Activated CD4-positive, alpha-beta T cell treated with anti-CD3 and anti-CD28 coated beads for 1 hour (primary cell): ENCODE measurements around the gene KRTAP12-2.

ENCODE experiments used
- DNase-seq: peaks from one replicate; pipeline ENCODE4 v3.0.0-alpha.2; 2020

KRTAP12-2 gene

GRCh38 chr21:44666401-44667320 lies at the start of gene KRTAP12-2:
KRTAP12-2 (minus strand) TSS chr21:44666927; CDS start chr21:44666886, 41 bp downstream.
- no peak for DNase-seq

GRCh38 chr21:44714905-44715304 lies 48.2 kb upstream of the KRTAP12-2 start:
- DNase-seq = no peak

- no peak for DNase-seq
Measured at GRCh38 chr21:44713846-44714245, 47.1 kb upstream of the KRTAP12-2 start.

- DNase-seq = no peak
Measured at GRCh38 chr21:44713130-44713529, 46.4 kb upstream of the KRTAP12-2 start.

- no peak for DNase-seq
Measured at GRCh38 chr21:44712203-44713028, 45.7 kb upstream of the KRTAP12-2 start.

DNA sequence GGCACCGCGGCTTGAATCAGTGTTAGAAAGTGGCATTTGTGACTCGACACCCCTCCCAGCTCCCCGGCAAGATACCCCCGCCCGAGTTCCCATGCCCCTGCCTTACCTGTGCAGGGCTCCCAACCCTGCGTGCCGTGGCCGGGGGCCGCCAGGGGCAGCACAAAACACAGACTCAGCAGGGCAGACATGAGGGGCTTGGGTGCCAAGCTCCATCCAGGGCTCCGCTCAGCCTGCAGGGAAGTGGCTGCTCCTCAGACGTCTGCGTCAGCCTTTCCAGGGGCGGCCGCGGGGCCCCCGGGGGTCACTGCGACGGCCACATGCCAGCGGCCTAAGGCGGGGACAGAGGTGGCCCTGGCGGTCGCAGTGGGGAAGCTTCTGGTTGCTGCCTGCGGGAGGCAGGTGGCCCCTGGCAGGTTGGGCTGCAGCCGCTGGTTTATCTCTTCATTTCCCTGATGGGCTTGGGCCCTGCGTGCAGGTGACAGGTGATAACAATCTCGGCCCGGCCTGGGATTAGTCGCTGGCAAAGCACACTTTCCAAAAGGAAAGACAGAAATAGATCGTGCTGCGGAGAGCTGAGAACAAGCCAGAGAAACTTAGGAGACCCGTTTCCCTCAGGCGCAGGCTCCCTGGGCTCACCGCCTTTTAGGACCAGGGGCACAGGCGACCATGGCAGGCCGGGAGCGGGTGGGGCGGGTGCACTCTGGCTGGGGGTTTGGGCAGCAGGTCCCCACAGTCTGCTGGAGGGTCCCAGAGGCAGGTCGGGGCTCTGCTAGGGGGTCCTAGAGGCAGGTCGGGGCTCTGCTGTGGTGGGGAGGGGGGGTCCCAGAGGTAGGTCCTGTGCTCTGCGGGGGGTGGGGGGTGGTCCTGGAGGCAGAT lies 44.8 kb upstream of the KRTAP12-2 start, which contains the start of gene TSPEAR:
TSPEAR (minus strand) TSS at position 246 of the 876 bp plus-strand sequence; CDS start at position 188, 58 bp downstream.
- no peak for DNase-seq

DNA sequence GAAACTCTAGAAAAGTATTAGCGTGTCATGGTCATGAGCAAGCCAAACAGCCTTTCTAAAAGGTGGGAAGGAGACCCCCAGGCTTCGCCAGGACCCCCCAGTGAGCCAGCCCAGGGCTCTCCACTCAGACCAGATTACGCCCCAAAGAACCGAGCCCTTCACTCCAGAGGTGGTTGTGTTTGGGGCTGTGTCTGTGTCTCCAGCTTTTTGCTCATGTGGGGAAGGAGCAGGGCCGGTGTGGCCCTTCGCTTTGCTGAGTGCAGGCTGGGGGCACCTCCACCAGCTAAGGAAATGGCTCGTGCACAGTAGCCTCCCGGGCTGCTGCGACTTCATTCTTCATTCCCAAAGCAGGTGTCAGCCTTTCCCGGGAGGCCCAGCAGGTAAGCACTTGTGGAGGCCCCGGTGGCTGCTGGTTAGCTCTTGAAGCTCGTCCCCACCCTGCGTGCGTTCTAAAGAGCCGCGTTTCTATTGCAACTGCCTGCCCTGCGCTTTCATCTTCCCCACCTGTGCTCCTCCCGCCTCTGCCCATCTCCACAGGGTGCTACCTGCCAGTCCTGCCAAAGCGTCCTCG lies 44.1 kb upstream of the KRTAP12-2 start:
- no peak for DNase-seq

- DNase-seq = no peak
Measured at GRCh38 chr21:44710294-44710665, 43.6 kb upstream of the KRTAP12-2 start.

DNA sequence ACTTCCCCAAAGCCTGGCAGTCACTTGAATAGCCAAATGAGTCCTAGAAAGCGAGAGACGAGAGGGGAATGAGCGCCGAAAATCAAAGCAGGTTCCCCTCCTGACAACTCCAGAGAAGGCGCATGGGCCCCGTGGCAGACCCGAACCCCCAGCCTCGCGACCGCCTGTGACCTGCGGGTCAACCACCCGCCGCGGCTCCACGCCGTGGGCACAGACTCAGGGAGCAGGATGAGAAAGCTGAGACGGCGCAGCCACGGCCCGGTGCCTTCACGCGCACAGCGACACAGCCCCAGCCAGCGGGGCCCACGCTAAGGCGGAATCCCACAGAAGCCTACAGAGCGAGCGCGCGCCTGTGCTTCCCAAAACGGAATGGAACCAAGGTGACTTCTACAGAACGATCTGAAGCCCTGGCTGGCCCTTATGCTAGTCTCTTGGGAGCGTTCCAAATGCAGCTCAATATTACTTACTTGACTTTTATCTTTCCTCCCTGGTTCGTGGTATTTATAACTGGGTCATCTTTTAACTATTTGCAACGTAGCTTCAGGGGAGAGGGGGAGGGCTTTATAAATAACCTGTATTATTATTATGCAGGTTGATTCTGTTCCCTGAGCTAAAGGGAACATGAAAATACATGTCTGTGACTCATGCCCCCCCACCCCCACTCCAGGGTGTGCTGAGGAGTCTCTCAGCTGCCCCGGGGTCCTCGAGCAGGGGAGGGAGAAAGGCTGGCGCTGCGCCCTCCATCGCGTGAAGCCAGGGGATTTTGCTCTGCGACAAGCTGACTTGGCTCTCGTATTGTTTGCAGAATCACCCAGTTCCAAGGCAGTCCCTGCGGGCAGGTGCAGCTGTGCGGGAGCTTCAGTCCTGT lies 42.9 kb upstream of the KRTAP12-2 start:
- DNase-seq = no peak

GRCh38 chr21:44708866-44709425 lies 42.2 kb upstream of the KRTAP12-2 start:
- no peak for DNase-seq

- DNase-seq = no peak
Measured at GRCh38 chr21:44708213-44708865, 41.6 kb upstream of the KRTAP12-2 start.

DNA sequence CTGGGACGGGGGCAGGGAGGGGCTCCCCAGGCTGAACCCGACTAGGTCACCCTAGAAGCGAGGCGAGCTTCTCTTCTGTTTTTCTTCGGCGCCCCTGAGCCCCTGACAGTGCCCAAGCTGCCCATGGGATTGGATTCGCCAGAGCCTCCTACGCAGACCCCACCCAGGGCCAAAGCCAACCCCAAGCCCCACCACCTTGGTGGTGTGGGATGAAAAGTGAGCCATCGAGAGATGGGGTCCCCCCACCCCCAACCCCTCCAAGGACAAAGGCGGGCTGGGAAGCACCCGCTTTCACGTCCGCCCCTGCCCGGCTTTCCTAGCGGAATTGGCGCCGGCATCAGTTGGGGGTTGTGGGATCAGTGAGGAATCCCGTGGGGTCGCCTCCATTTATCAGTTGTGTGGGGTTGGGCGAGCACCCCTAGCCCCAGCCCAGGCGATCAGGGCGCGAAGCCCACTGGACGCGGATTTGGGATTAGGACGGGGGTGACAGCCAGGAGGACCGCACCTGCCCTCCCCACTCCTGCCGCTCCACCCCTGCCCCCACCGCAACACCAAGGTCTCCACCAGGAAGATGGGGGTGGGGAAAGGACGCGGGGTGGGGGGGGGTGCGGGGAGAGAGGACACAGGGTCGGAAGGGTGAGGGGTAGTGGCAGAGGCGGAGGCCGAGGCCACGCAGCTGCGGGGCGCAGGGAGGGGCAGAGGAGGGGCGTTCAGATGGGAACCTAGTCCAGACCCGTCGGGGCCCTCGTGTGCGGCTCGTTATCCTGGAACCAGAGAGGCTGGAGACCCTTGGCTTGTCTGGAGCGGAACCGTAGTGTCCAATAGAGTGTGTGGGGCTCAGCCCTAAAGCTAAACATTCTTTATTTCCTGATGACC lies 40.2 kb upstream of the KRTAP12-2 start:
- DNase-seq = no peak

DNA sequence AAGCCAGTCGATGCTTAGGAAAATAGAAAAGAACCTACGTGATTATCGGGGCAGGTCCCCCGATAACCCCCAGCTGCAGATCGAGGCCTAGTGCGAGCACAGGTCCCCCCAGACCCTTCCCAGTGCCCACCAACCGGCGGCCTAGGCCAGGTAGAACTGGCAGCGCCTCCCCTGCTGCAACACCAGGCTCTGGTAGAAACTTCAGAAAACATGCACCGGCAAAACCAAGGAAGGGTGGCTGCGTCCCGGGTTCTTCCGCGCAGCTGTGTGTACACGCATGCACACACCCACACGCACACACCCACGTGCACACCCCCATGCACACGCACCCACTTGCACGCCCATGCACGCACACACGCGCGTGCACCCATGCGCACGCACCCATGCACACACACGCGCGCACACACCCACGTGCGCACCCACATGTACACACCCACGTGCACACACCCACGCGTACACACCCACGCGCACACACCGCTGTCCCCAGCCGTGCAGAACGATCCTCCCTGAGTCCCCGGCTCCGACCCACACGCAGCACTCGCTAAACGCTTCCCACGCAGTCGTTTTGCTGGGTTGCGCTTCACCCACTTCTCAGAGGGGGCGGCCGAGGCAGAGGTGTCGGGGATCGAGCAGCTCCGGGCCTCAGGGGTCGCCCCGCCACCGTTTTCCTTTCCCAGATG lies 39.4 kb upstream of the KRTAP12-2 start:
- DNase-seq = no peak

DNA sequence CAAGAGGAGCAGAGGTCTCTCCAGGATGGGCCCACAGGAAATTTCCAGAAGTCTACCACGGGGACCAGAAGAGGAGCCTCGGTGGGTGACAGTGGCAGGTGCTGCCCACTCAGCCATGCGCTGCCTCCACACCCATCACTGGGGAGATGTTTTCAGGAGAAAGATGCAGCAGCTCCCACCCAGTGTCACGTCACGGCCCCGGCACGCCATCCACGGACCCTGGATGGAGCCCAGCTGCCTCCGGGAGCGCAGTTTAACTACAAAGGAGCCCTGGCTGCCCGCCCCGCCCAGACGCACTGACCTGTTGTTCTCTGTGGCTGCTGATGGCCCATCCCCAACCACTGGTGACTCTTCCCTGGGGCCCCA lies 37.9 kb upstream of the KRTAP12-2 start:
- DNase-seq = no peak

DNA sequence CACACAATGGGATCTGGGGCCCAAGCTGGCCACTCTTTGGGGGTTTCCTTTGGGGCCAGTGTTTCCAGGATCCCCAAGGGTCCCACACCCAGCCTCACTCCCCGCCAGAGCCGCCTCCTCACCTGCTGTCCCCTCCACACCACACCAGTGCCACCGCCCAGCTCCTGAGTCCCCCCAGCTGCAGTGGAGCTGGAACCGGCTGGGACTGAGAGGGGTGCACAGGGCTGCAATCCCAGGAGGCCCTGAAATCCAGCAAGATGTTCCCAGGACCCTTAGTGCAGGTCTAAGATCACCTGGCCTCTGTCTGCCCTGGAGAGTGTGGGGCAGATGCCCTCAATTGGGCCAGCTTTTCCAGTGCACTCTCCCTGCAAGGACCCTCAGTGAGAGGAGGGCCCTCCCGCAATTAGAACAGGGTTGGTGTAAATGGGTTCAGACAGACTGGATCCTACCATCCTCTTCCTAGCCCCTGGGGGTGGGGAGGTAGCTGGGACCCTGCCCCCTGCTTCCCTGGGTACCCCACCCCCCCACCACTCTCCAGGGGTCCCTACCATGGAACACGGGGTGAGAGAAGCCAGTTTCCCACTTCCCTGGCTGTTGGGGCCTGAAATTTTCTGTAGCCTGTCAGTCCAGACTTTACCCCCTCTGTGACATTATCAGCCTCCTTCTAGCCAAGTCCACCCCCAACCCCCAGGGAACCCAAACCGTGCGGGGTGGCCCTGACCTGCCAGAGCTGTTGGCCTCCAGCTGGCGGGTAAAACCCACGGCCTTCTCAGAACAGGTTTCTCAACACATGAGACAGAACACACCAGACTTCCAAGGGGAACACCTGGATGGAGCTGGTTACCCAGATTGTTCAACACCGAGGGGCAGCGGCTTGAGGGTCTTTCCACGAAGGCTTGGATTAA lies 37.3 kb upstream of the KRTAP12-2 start:
- no peak for DNase-seq

DNA sequence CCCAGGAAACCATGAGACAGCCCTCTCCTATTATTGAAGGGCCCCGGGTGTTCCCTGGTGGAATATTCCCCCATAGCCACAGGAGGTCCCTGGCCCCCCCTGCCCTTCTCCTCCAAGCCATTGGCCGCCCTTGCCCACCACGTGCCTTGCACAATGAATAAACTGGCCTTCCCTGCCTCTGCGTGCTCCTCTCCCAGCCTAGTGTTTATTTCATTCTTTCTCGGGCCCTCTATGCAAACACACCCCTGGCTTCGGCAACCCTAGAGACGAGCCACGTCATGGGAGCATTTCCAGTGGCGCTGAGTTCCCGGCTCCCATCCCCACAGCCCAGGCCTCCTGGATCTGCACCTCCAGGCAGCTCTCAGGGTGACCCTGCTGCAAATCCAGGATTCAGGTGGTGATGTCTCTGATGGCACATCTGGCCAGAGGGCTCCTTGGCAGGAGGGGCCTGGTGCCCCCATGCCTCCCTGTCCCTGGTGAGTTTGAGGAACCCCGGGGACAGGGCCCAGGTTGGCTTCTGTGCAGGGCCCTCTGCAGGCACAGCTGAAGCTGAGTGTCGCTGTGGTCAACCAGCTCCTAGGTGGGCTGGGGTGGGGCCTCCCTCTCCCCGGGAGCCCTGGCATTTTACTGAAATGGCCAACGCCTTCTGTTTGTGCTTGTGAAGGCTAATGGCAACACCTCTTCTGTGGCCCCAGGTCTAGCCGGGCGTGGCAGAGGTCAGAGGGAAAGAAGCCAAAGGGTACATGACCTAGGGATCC lies 36.4 kb upstream of the KRTAP12-2 start:
- DNase-seq = no peak
